HPDE6-E6E7 (cell line): ENCODE data around the gene FSTL4.
A peak's percentile ranks its signal among the peaks of the same experiment; 100 is the strongest.

Experiments
- DNase-seq: peaks from one replicate; pipeline ENCODE4 v3.0.0; 2011; ENCODE audit warnings: missing footprints; ENCODE audit errors: extremely low spot score

The FSTL4 gene

DNA sequence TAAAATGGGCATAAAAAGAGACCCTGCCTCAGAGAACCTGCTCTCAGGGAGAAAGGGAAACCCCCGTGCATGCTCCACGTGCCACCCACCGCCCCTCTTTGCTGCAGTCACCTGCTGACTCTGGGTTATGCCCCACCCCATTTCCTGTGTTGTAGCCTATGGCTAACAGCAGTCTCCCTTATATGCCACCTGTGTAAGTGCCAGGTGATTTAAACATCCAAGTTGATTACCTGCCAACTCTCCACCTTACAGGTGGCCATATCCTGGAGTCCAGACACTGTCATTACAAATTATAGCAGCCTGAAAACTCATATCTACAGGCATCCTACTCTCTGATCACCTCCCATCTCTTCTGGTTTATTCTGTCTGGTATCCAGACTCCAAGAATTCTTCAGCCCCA is 318.0 kb downstream of the FSTL4 start:
- DNase-seq = no peak

DNA sequence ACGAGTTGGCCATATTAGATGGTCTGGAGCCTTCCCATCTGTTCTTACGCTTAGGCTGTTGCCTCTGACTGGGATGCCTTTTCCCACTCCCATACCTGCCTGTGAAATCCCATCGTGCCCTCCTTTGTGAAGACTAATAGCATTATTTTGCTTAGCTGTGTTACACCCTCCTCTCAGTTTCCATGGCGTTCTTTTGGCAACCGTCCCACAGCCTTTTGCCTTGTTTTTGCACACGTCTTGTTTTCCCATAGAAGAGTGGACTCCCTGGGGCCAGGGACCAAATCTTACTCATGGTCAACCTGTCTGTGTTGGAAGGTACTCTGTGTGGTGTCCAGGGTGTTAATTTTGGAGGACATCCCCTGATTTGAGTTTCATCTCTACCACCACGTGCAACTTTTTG is 318.4 kb downstream of the FSTL4 start:
- no peak for DNase-seq

DNA sequence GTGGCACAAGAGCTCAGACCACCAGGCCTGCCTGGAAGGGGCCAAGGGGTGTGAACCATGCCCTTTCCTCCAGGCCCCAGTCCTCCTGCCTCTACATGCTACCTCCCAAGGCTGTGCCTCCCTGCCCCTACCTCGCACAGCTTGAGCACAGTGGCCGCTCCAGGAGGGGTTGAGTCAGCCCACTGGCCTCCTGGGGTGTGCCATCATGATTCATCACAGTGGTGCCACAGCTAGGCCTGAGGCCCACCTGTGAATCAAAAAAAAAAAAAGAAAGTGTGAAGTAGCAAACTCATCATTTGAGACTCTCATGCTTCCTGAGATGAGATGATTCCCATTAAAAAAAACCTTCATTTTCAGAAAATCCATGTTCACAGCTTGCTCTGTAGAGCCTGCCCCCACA is 320.0 kb downstream of the FSTL4 start:
- DNase-seq = peak; percentile 88

- no peak for DNase-seq
Observed at GRCh38 chr5:133291524-133291923, 320.8 kb downstream of the FSTL4 start.

GRCh38 chr5:133290669-133291240 is 321.6 kb downstream of the FSTL4 start:
- DNase-seq = no peak

- DNase-seq = no peak
Observed at GRCh38 chr5:133289686-133290367, 322.5 kb downstream of the FSTL4 start.

DNA sequence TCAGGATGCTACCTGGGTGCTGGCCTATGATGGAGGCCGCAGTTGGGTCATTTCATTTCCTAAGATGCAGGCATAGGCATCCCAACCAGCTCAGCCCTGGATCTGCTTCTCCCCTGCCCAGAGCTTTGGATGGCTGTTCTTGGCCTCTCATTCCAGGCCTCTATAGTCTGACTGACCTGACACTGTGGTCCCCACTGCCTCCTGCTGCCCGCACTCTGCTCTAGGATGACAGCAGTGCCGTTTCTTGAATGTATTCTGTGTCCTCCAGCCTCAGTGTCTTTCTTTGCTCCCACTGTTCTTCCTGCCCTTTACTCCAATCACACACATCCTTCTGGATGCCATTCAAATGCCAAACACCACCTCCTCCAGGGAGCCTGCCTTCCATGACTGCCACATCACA is 324.8 kb downstream of the FSTL4 start:
- DNase-seq = no peak

DNA sequence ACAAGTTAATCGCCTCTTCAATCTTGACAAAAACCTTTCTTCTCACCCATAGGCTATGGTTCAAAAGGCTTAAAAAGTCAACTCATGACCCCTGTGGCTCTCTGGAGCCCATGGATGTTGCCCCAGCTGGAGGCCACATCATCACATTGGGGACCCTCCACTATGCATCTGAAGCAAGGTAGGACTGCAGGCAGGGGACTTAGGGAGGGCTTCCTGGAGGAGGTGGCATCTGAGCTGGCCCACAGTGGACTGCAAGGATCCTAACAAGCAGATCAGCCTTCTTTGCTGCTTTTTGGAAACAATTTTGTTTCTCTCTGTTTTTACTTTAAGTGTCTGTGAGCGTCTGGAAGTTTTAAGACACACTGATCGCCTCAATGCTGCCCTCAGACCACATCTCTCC is 325.9 kb downstream of the FSTL4 start:
- no peak for DNase-seq

- DNase-seq = peak; percentile 90
Observed at GRCh38 chr5:133285583-133286021, 326.7 kb downstream of the FSTL4 start.

- no peak for DNase-seq
Observed at GRCh38 chr5:133284306-133284705, 328.0 kb downstream of the FSTL4 start.

GRCh38 chr5:133278317-133278716 is 334.0 kb downstream of the FSTL4 start:
- no peak for DNase-seq

DNA sequence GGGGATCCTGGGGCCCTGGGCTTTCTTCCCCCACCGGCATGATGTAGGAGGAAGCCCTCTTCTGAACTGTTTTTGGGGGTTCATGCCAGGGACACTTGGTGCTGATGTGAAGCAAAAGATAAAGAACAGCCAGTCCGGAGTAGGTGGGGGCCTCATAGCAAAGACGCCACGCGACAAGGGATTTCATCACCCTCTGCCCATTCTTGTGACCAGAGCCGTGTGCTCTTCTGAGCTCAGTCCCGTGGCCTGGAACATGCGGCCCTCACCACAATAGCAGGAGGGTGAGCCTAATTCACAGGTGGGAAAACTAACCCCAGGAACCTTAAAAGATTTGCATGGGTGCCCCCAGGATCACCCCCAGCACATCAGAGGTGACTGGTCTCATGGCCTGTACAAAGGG is 334.6 kb downstream of the FSTL4 start:
- DNase-seq = no peak

GRCh38 chr5:133276171-133276570 is 336.2 kb downstream of the FSTL4 start:
- DNase-seq = no peak

DNA sequence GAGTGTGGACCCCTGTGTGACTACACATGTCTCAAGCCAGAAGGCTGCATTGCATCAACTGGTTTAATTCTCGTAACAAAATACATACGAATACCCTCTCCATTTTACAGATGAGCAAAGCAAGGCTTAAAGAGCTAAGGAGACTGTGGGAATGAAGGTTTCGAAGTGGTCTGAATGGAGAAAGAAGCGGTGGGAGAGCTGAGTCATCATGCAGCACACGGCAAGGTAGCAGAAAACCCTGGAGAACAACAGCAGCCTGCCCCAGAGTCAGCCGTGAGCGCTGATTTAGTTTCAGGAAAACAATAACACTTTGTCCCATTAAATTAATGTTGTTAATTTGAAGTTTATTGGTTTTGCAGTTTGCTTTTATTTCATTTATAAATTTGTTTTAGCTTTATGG is 336.7 kb downstream of the FSTL4 start:
- DNase-seq = no peak

- DNase-seq = no peak
Observed at GRCh38 chr5:133274597-133274935, 337.8 kb downstream of the FSTL4 start.

- no peak for DNase-seq
Observed at GRCh38 chr5:133273661-133274596, 338.4 kb downstream of the FSTL4 start.

DNA sequence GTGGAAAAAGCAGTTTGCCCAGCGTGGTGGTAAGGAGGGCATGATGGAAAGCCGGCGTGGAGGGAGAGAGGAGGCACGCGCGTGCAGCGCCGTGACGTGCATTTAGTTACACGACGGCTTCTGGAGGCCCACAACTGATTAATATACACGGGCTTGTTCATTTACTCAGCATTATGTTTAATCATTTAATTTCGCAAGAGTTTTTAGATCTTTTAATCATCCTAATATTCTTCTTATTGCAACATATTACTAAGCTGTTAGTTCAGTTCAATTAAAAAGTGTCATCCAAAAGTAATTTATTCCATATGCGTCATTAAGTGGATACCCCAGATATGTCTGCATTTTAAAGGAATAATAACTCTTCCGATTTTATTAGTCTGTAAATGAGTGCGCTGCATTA is 340.0 kb downstream of the FSTL4 start:
- no peak for DNase-seq

- no peak for DNase-seq
Observed at GRCh38 chr5:133271606-133272005, 340.7 kb downstream of the FSTL4 start.

- DNase-seq = no peak
Observed at GRCh38 chr5:133269691-133270090, 342.6 kb downstream of the FSTL4 start.

GRCh38 chr5:133267601-133268000 is 344.7 kb downstream of the FSTL4 start:
- no peak for DNase-seq

DNA sequence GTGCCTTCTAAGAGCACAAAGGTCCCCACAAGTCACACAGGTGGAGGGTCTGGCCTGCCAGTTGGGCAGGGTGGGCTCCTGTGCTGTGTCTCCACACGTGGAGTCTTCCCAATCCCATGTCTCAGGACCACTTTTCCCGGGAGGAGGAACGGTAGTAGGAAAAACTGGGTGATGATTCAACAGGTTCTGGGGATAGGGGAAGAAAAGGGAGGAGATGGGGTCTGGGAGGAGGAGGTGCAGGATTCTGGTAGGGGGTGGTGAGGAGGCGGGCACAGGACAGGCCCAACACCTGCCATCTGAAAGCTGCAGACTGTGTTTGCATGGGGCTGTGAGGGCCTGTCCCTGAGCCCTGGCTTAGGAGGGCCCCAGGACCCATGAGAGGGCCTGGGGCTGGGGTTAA is 345.4 kb downstream of the FSTL4 start:
- no peak for DNase-seq

- DNase-seq = no peak
Observed at GRCh38 chr5:133266527-133266878, 345.8 kb downstream of the FSTL4 start.
